ENCODE results near the gene PARD3. TPM values are rescaled to one million over a fixed set of nuclear protein-coding genes. Genes with fewer than 3 reads are reported as not detected.

PARD3 gene
- total RNA-seq, 1 donor from 2014 or later = 97.8 TPM

GRCh38 chr10:34370126-34370525 is 445.0 kb downstream of the PARD3 start:
- TF ChIP-seq CTCF (conservative IDR thresholded peaks at IDR 0.05; ENCODE audit: low read depth, low read length) = no peak
- no peak for DNase-seq (ENCODE audit: low read depth)
- H3K4me3 ChIP-seq (ENCODE audit: low read depth, low read length) = no peak overlapping the region

GRCh38 chr10:34369120-34369519 is 446.0 kb downstream of the PARD3 start:
- no peak for DNase-seq (ENCODE audit: low read depth)
- no peak overlapping the region for H3K4me3 ChIP-seq (ENCODE audit: low read depth, low read length)
- TF ChIP-seq CTCF (conservative IDR thresholded peaks at IDR 0.05; ENCODE audit: low read depth, low read length) = no peak

- peak; percentile 16 for DNase-seq (ENCODE audit: low read depth)
- H3K4me3 ChIP-seq (ENCODE audit: low read depth, low read length) = no peak overlapping the region
- no peak for TF ChIP-seq CTCF (conservative IDR thresholded peaks at IDR 0.05; ENCODE audit: low read depth, low read length)
Measured at GRCh38 chr10:34364253-34365037, 450.7 kb downstream of the PARD3 start.

- no peak for TF ChIP-seq CTCF (conservative IDR thresholded peaks at IDR 0.05; ENCODE audit: low read depth, low read length)
- H3K4me3 ChIP-seq (ENCODE audit: low read depth, low read length) = no peak overlapping the region
- DNase-seq (ENCODE audit: low read depth) = no peak
Measured at GRCh38 chr10:34360984-34361383, 454.1 kb downstream of the PARD3 start.

- TF ChIP-seq CTCF (conservative IDR thresholded peaks at IDR 0.05; ENCODE audit: low read depth, low read length) = no peak
- no peak overlapping the region for H3K4me3 ChIP-seq (ENCODE audit: low read depth, low read length)
- no peak for DNase-seq (ENCODE audit: low read depth)
Measured at GRCh38 chr10:34359435-34359813, 455.7 kb downstream of the PARD3 start.

GRCh38 chr10:34358729-34359434 is 456.2 kb downstream of the PARD3 start:
- no peak overlapping the region for H3K4me3 ChIP-seq (ENCODE audit: low read depth, low read length)
- DNase-seq (ENCODE audit: low read depth) = peak; percentile 20
- TF ChIP-seq CTCF (conservative IDR thresholded peaks at IDR 0.05; ENCODE audit: low read depth, low read length) = no peak
